HT1080 (cell line): ENCODE measurements around the gene AGPAT3. TPM values are rescaled to one million over a fixed set of nuclear protein-coding genes. Genes with fewer than 3 reads are reported as not detected.

Experiments used
- DNase-seq: peaks from one replicate; pipeline ENCODE4 v3.0.0-alpha.2; 2015; ENCODE audit warnings: low read depth
- total RNA-seq: library from RNA; depleted of rRNA; stranded (reverse); fragments of >200 nt; shearing (Covaris generic); gene quantifications from 2 replicates; pipeline ENCODE4 v1.2.3, GENCODE V29; 2014

Gene AGPAT3
- total RNA-seq, 1 experiment from 2014 or later = 60.2 TPM

GRCh38 chr21:43973634-43973955 is 108.6 kb downstream of the AGPAT3 start:
- no peak for DNase-seq

GRCh38 chr21:43974791-43975468 is 109.9 kb downstream of the AGPAT3 start:
- DNase-seq = no peak

GRCh38 chr21:43975469-43976098 is 110.6 kb downstream of the AGPAT3 start:
- DNase-seq = peak; percentile 18

- no peak for DNase-seq
Observed at GRCh38 chr21:43976661-43977060, 111.6 kb downstream of the AGPAT3 start.

- no peak for DNase-seq
Observed at GRCh38 chr21:43978060-43978459, 113.0 kb downstream of the AGPAT3 start.

DNA sequence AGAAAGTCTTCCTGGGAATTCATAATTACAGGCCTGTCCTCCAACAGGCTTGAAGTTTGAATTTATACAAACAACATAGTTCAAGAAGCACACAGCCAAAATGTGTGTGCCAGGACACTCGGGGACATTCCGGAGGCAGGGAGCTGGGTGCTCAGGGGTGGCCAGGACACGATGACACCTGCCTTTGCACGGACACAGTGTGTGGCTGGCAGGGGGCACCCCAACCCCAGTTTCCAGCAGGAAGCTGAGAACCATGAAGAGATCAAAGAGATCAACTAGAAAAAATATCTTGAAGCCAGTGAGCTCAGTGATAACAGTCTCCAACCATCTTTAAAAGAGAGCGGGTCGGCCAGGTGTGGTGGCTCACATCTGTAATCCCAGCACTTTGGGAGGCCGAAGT is 114.6 kb downstream of the AGPAT3 start:
- DNase-seq = no peak

DNA sequence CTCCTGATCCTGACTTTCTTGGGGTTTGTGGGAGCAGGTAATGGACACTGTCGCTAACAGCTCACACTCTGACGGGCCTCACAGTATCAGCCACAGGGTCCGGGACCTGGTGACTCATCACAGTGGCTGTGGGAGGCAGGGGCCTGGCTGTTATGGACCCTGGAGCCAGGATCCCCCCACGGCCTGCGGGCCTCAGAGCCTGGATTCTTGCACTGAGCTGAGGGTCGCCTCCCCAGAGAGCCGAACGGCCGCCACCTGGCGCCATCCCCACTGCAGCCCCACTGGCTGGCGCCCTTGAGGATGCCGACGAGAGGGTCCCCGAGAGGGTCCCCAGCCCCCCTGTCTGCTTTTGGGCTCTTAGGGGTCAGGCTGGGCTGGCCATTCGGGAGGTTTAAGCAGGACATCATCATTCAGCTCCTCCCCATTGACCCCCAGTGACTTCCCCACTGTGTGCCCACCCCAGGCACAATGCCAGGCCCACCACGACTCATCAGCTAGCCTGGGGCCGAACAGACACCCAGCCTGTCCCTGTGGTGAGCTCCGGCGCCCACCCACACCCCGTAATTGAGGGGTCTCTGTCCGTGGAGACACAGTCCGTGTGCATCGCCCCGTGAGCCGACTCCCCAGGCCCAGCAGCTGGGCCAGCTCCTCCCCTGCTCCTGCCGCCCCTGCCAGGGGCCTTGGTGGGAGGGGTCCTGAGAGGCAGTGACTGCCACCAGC is 116.3 kb downstream of the AGPAT3 start:
- DNase-seq = no peak

DNA sequence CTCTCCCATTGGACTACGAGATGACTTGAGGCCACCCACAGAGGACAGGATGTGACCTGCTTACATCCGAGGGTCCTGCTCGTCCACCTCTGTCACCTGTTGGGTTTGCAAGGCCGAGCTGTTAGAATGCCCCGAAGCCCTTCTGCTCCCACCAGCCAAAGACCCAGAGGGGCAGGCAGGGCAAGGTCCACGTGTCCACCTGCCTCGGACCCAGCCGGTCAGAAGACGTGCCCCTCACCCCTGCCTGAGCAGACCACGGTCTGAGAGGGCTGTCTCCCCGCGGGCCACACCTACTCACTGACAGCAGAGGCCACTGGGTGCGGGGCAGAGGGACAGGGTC is 116.8 kb downstream of the AGPAT3 start:
- no peak for DNase-seq

GRCh38 chr21:43982489-43983078 is 117.6 kb downstream of the AGPAT3 start:
- no peak for DNase-seq

DNA sequence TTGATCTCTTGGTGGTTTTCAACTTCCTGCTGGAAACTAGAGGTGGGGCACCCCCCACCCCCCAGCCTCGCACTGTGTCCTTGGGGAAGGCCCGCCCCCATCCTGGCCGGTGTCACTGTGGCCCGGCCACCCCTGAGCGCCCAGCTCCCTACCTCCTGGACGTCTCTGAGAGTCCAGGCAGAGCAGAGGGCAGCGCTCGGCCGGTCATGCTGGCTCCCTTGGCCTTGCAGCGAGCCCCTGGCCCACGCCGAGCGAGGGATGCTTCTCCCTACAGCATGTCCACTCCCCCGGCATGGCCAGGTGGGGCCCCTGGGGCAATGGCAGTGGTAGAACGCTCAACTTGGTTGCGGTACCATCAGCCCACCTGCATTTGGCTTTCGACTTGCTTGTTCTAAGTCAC is 118.4 kb downstream of the AGPAT3 start:
- DNase-seq = no peak

DNA sequence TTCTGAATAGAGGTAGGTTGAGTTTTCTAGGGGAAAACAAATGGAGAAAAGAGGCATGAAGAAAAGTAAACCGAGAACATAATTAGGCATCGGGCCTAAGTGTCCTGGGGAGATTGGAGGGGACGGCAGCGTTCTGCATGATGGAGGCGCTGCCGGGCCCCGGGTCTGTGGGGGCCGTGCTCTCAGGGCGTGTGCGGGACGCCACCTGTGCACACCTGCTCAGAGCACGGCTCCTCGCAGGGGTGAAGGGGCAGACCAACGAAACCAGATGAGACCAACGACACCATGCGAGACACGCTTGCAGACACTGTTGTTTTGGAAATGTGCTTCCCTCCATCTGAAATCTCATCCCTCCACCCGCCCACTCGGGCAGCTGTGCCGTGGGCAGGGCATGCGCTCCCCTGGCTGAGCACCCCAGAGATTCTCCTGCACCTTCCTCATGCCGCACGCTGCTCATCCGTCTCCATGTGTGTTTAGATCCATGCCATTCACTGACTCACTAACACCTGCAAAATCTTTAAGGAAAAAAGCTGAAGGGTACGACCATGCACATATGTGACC is 118.9 kb downstream of the AGPAT3 start:
- no peak for DNase-seq

DNA sequence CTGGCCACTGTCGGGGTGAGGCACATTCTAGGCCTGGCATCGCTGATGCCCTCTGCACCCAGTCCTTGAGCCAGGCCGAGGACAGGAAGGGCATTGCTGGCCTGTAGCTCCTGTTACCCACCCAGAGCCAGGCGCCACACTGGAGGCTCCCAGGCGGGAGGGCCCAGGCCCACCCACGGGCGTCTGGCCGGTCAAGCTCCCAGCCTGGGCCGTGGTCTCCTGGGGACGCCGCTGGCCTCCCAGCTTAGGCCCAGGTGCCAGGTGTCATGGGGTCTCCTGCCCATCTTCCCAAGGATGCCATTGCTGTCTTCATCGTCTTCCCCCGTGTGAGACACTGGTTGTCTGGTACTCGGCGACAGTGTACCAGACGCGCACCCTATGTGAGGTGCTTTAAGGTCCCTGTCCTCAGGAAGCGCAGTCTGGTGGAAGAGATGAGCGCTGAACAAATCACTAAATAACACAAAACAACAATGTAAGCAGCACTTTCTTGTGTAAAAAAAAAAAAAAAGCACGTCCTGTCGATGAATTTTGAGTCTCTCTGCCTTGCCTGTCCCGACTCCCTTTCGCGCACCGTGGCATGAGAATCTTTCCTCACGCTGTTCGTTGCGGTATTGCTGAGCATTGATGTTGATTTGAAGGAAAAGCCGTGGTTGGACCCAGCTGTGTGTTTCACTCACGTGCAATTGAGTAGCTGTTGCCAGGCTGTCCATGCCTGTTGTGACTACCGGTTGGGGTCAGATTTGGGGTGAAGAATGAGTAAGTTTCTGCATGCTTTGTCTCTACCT is 120.1 kb downstream of the AGPAT3 start:
- DNase-seq = no peak

DNA sequence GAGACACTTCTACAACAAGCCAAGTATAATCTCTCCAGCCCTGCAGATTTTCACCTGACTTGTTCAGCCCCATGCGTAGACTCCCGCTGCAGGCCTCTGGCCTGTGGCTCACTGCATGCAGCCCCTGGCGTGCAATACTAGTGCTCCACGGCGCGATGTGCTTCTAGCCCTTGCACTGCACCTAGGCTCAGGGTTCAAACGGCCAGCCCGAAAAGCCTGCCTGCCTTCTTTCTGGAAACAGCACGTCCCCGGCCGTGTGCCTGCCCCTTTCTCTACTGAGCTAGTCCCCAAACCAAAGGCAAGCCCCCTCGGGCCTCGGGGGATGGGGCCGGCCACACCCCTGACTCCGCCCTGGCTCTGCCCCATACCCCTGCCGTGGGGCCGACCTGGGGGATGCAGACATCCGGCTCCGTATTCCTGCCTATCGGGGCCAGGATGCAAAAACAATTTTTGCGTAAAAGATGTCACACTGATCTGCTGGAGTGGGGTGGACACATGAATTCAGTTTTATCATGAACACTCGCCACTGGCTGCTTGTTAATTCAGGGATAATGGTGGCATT is 120.7 kb downstream of the AGPAT3 start:
- no peak for DNase-seq

DNA sequence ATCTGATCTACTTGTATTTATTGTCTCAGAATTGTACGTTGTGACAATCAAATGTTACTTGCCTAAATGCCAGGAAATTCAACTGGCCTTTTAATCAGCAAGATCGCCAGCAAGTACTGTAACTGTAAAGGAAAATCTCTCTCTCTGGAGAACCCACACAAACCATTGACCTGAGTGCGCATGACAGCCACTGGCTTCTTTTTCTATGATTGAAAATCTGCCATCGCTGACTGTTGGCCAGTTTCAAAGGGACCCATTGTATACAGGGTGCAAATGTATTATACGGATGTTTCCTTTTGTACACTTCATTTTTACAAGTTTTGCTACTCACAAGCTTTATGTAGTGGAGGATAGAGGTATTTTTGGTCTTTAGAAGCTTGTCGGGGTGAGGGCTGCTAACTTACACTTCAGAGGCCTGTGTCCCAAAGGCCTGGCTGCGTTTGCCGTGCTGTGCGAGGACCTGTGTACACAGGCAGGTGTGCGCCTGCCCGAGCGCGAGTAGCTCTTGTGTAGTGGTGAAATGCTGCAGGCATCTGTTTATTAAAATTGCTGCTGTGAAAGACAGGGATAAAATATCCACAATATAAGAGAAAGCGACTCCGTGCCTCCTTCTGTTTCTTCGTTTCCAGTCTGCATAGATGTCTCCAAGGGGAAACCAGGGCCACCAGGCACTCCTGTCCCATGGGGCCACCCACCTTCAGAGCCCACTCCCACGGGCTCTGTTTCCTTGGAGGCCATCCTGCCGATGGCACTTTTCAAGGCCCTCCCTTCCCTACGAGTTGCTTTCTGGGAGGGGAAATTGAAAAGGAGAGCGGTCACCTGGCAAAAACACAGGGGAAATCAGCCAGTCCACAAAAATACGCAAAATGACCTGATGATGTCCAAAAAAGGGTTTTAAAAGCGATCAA is 121.8 kb downstream of the AGPAT3 start:
- no peak for DNase-seq

DNA sequence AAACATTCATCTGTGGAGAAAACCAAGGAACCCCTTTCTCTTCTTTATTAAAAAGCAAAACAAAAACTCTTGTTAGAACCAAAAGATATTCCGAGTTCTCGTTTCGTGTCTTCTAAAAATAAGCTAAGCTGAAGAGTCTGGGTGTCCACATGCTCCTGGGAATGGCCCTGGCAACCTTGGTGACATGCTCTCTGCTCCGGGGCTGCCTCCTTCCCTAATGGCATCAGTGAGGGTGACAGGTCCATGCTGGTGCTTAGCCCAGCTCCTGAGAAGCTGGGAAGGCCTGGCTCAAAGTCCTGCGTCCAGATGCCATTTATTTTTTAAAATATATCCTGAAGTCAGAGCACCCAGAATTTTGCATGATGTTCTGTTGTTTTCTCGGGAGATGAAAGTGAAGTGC is 122.5 kb downstream of the AGPAT3 start:
- no peak for DNase-seq

GRCh38 chr21:43988016-43988415 is 123.0 kb downstream of the AGPAT3 start:
- no peak for DNase-seq

GRCh38 chr21:43988506-43989230 is 123.6 kb downstream of the AGPAT3 start:
- DNase-seq = no peak

GRCh38 chr21:43989401-43989800 is 124.4 kb downstream of the AGPAT3 start:
- DNase-seq = no peak

GRCh38 chr21:43991447-43991991 is 126.5 kb downstream of the AGPAT3 start:
- no peak for DNase-seq
